ENCODE measurements around the gene CCDC80. TPM values are rescaled to one million over a fixed set of nuclear protein-coding genes. Genes with fewer than 3 reads are reported as not detected.

The CCDC80 gene
- total and polyA plus RNA-seq, 2 of the 4 experiments (the other 2 are of a cell fraction), result 387 to 418 TPM

- no peak overlapping the region for H3K27ac ChIP-seq (ENCODE audit: insufficient read depth, low read length)
- no peak overlapping the region for H3K23ac ChIP-seq (ENCODE audit: low read depth, low read length)
- H3K18ac ChIP-seq (ENCODE audit: low read depth, low read length), result no peak overlapping the region
- 0 out of 2 replicates have a peak, but pooled peaks cover 6% of the 10 kb centered on the region for H3K9me1 ChIP-seq (ENCODE audit: insufficient read depth, low read length)
- H2AK5ac ChIP-seq (ENCODE audit: low read depth, low read length), result no peak overlapping the region
- no peak overlapping the region for H4K91ac ChIP-seq (ENCODE audit: insufficient read depth, low read depth, low read length)
- no peak overlapping the region for H3K4me3 ChIP-seq (ENCODE audit: insufficient read depth, low read depth, low read length)
- H3K9ac ChIP-seq (ENCODE audit: low read depth, low read length), result no peak overlapping the region
- H3K4me2 ChIP-seq (ENCODE audit: low read depth, low read length), result no peak overlapping the region
- H2AK9ac ChIP-seq (replicated peaks; ENCODE audit: low read depth, low read length, poor library complexity), result no peak overlapping the region
- dilution Hi-C loops (cut with HindIII; ENCODE audit: low sequenced_read_pairs, unreplicated experiment) (no loop called here), intact Hi-C loops (cut with micrococcal nuclease) (no loop called here), in situ Hi-C loops (cut with MboI; ENCODE audit: low sequenced_read_pairs) (no loop called here)
- WGBS, 2 experiments (ENCODE audit: extremely low coverage in 2 of 2, insufficient read length in 1 of 2), result 100% methylated on average over 1 of the region's 1 CpG; no CpG with 5 or more reads in 1 of the 2 experiments
- ATAC-seq (ENCODE audit: low read depth) (no peak), DNase-seq (no peak)
- no peak overlapping the region for H2BK20ac ChIP-seq (ENCODE audit: low read depth, low read length)
- no peak overlapping the region for H2AFZ ChIP-seq (replicated peaks; ENCODE audit: low read length, poor library complexity)
- no peak overlapping the region for H2BK120ac ChIP-seq (ENCODE audit: low read depth, low read length)
- no peak overlapping the region for H4K5ac ChIP-seq (ENCODE audit: low read depth, low read length)
- H4K20me1 ChIP-seq (ENCODE audit: insufficient read depth, low read length), result no peaks in the 10 kb centered on the region
- no peaks in the 10 kb centered on the region for H3K9me3 ChIP-seq (ENCODE audit: control insufficient read depth, insufficient read depth, low read length)
- CTCF ChIA-PET, result interaction anchor here (0.7 to 1.0 kb wide), 2 partner anchors 12 to 46 kb away, joined by 3 to 5 read pairs; no protein-coding TSS in a partner anchor
- no peaks in the 10 kb centered on the region for H3K4me1 ChIP-seq (ENCODE audit: control insufficient read depth, insufficient read depth, low read length)
- no peak overlapping the region for H3K4ac ChIP-seq (ENCODE audit: low read depth, low read length)
- peaks cover 22% of the 10 kb centered on the region for H3K36me3 ChIP-seq (ENCODE audit: control insufficient read depth, insufficient read depth, low read length)
- no TSS peak for BruUV-seq (replicated peaks)
- peaks cover 12 to 17% of the 10 kb centered on the region in 2 experiments; a peak in 2 of 4 replicates for H3K79me1 ChIP-seq (ENCODE audit: low read depth in 1 of 2, low read length in 2 of 2)
- H3K27me3 ChIP-seq (ENCODE audit: control insufficient read depth, insufficient read depth, low read length), result no peaks in the 10 kb centered on the region
- no peak overlapping the region for H2BK15ac ChIP-seq (ENCODE audit: low read depth, low read length)
- no peak overlapping the region for H3K56ac ChIP-seq (ENCODE audit: extremely low read depth, insufficient read depth, low read length)
- POLR2A ChIA-PET (ENCODE audit: unreplicated experiment), result no interaction called here
- no peak overlapping the region for H3K14ac ChIP-seq (replicated peaks; ENCODE audit: low read depth, low read length)
- no peak overlapping the region for H4K8ac ChIP-seq (ENCODE audit: low read depth in 2 of 2, low read length in 2 of 2)
- H2BK5ac ChIP-seq (ENCODE audit: low read depth, low read length, poor library complexity, severe bottlenecking), result no peak overlapping the region
- no peak for TF ChIP-seq MXI1 (IDR thresholded peaks at IDR 0.05; ENCODE audit: borderline replicate concordance, low read depth, low read length)
- TF ChIP-seq USF2 (IDR thresholded peaks at IDR 0.05; ENCODE audit: low read depth, low read length), result no peak
- no peak for TF ChIP-seq CEBPB (IDR thresholded peaks at IDR 0.05; ENCODE audit: low read depth, low read length)
- no peak for TF ChIP-seq MAFK (IDR thresholded peaks at IDR 0.05; ENCODE audit: low read depth, low read length)
- no peak for TF ChIP-seq POLR2A (IDR thresholded peaks at IDR 0.05; ENCODE audit: low read depth, low read length)
- no peak for TF ChIP-seq MAZ (IDR thresholded peaks at IDR 0.05; ENCODE audit: borderline replicate concordance, low read depth, low read length)
- no peak for TF ChIP-seq SMC3 (IDR thresholded peaks at IDR 0.05; ENCODE audit: low read depth, low read length)
- TF ChIP-seq CTCF (conservative IDR thresholded peaks at IDR 0.05; ENCODE audit: low read depth, low read length), result no peak
- no peak for TF ChIP-seq NFE2L2 (IDR thresholded peaks at IDR 0.05; ENCODE audit: low read depth, low read length)
- no peak for TF ChIP-seq RAD21 (IDR thresholded peaks at IDR 0.05; ENCODE audit: low read length)
- no peak for TF ChIP-seq RCOR1 (IDR thresholded peaks at IDR 0.05; ENCODE audit: insufficient replicate concordance, low read length)
- TF ChIP-seq CHD1 (IDR thresholded peaks at IDR 0.05; ENCODE audit: low read depth, low read length), result no peak
- TF ChIP-seq RFX5 (IDR thresholded peaks at IDR 0.05; ENCODE audit: low read depth, low read length), result no peak
- no peak for TF ChIP-seq BHLHE40 (IDR thresholded peaks at IDR 0.05; ENCODE audit: low read depth, low read length)
- no peak for TF ChIP-seq FOS (IDR thresholded peaks at IDR 0.05; ENCODE audit: low read depth, low read length)
- TF ChIP-seq ELK1 (IDR thresholded peaks at IDR 0.05; ENCODE audit: borderline replicate concordance, low read depth, low read length), result no peak
Observed at GRCh38 chr3:112623717-112624116, 17.2 kb downstream of the CCDC80 start.

Measured in IMR-90 (cell line).